ENCODE measurements around the gene LGI4. TPM values are rescaled to one million over a fixed set of nuclear protein-coding genes. Genes with fewer than 3 reads are reported as not detected.

Gene LGI4
- total RNA-seq, 1 experiment from 2014 or later: 3.2 TPM

GRCh38 chr19:35161434-35161743 is 26.5 kb upstream of the LGI4 start:
- Histone ChIP-seq H3K56ac (ENCODE audit: insufficient read length, low read depth, low read length) (no peak overlapping the region), H2BK120ac (ENCODE audit: low read depth, low read length, poor library complexity, severe bottlenecking) (no peak overlapping the region), H3K4ac (ENCODE audit: low read depth, low read length) (no peak overlapping the region), H3K14ac (ENCODE audit: insufficient read depth, low read length) (no peak overlapping the region), H4K91ac (ENCODE audit: insufficient read length, low read depth, low read length) (no peak overlapping the region), H2AFZ (ENCODE audit: low read length) (no peak overlapping the region), H3K23ac (ENCODE audit: insufficient read length, low read depth, low read length) (no peak overlapping the region), H2BK5ac (ENCODE audit: insufficient read length, low read length) (no peak overlapping the region), H2BK20ac (ENCODE audit: low read depth, low read length, poor library complexity, severe bottlenecking) (no peak overlapping the region), H3K9me3 (ENCODE audit: control insufficient read depth, low read depth, low read length) (peaks cover 7% of the 10 kb centered on the region), H3K79me1 (ENCODE audit: insufficient read depth, low read depth, low read length, poor library complexity, severe bottlenecking) (no peaks in the 10 kb centered on the region), H3K9ac (ENCODE audit: extremely low read depth, insufficient read length, low read length) (no peak overlapping the region), H2BK15ac (ENCODE audit: low read depth, low read length) (no peak overlapping the region), H3K18ac (ENCODE audit: insufficient read length, low read depth, low read length) (no peak overlapping the region), H2BK12ac (ENCODE audit: insufficient read length, low read depth, low read length) (no peak overlapping the region), H3K79me2 (ENCODE audit: insufficient read depth, low read length) (no peaks in the 10 kb centered on the region), H3K23me2 (ENCODE audit: insufficient read length, low read depth, low read length, poor library complexity, severe bottlenecking) (no peaks in the 10 kb centered on the region), H4K8ac (replicated peaks; ENCODE audit: insufficient read length, low read depth, low read length) (no peak overlapping the region), H3K27ac (ENCODE audit: insufficient read length, low read depth, low read length) (no peak overlapping the region), H3T11ph (ENCODE audit: low read length) (no peak overlapping the region), H2AK5ac (ENCODE audit: insufficient read length, low read length) (no peak overlapping the region), H3K27me3 (ENCODE audit: insufficient read depth, low read length) (no peaks in the 10 kb centered on the region), H3K4me2 (ENCODE audit: insufficient read depth, insufficient read length, low read length) (no peak overlapping the region), H3K4me1 (ENCODE audit: insufficient read depth, low read length) (no peaks in the 10 kb centered on the region), H4K5ac (ENCODE audit: insufficient read length, low read depth, low read length) (no peak overlapping the region), H4K20me1 (ENCODE audit: control insufficient read depth, insufficient read depth, insufficient read length) (no peaks in the 10 kb centered on the region)
- Mint-ChIP-seq H3K4me3 (no peak overlapping the region), H3K9me3 (peaks cover 9 to 23% of the 10 kb centered on the region in 2 experiments), H3K4me1 (peaks cover 3% of the 10 kb centered on the region in 2 experiments), H3K27ac (no peak overlapping the region), H3K27me3 (ENCODE audit: low read depth) (no peaks in the 10 kb centered on the region), H3K36me3 (ENCODE audit: insufficient read depth in 1 of 3, low read depth in 3 of 3) (peaks cover 78 to 91% (median 85%) of the 10 kb centered on the region in 3 experiments)
- no peak for TF ChIP-seq CTCF (conservative IDR thresholded peaks at IDR 0.05)
- no peak for DNase-seq
- no CpG with 5 or more reads among the region's 2 CpGs for WGBS (ENCODE audit: extremely low coverage, insufficient read length, low lambda C conversion rate)
